ENCODE results near the gene MAPK6. TPM values are rescaled to one million over a fixed set of nuclear protein-coding genes. Genes with fewer than 3 reads are reported as not detected.

The MAPK6 gene
- total RNA-seq, 1 experiment from 2014 or later = 160 TPM

- peak; percentile 78 for DNase-seq (ENCODE audit: extremely low read depth, low read depth)
Observed at GRCh38 chr15:52100807-52101442, 81.9 kb downstream of the MAPK6 start.

DNA sequence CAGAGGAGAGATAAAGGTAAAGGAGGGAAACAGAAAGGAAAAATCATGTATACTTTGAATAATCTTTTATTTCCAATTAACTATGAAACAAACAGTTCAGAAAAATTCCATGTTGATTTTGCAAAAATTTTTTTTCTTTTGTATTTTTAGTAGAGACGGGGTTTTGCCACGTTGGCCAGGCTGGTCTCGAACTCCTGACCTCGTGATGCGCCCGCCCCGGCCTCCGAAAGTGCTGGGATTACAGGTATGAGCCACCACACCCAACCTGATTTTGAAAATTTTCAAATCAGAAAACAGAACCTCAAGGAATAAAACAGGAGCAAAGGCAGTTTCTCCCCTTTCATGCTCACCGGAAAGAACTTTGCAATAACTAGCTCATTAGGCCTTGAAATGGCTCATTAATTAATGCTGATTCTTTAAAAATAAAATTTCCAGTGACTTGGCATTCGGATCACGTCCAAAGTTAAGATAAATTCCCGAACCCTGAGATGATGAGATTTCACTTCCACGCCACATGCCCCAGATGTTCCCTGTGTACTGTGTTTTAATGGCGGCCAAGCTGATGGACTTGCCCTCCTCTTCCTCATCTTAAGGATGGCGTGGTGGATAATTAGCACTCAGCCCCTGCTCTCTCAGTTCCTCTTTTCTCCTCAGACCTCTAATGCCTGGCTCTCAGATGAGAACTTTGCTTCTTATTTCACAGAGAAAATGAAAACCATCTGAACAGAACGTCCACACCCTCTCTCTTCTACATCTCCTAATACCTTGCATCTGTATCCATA, 82.7 kb downstream of the MAPK6 start:
- DNase-seq (ENCODE audit: extremely low read depth, low read depth) = no peak

GRCh38 chr15:52102463-52102862, 83.4 kb downstream of the MAPK6 start:
- DNase-seq (ENCODE audit: extremely low read depth, low read depth) = peak; percentile 97

GRCh38 chr15:52103217-52104207, 84.5 kb downstream of the MAPK6 start:
- DNase-seq (ENCODE audit: extremely low read depth, low read depth) = peak; percentile 92

- no peak for DNase-seq (ENCODE audit: extremely low read depth, low read depth)
Observed at GRCh38 chr15:52104532-52105004, 85.5 kb downstream of the MAPK6 start.

DNA sequence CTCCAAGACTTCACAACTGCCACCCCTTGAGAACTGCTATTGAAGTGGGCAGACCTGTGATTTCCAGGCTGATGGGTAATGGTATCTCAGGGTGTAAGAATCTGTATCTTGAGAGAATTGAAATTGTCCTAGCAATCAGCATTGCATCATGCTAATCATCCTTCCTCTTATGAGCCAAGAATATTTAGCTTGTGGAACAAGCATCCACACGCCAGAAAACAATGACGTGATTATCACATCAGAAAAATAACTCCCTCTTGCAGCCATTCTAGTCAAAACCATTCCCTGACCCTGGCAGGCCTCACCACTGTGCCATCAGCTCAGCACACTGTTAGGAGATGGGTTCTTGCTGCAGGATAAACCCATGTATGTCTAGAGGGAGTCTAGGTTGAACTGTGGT, 86.8 kb downstream of the MAPK6 start:
- no peak for DNase-seq (ENCODE audit: extremely low read depth, low read depth)

DNA sequence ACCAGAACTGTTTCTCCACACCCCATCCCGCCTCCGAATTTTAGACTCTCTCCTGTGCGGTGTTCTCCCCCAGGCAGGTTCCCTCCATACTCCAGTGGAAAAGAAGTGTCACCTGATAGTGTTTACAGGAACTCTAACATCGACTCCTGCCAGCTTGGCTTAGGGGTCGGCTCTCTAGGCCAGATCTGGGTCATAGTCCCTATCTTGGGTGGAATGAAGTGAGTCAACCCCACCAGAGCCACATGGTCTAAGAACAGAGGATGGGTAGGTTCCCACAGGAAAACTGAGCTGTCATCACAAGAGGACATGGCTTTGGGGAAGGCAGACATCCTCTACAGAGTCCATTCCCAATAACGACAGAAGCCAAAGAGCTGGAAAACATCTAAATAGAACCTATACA, 87.6 kb downstream of the MAPK6 start:
- DNase-seq (ENCODE audit: extremely low read depth, low read depth) = no peak

- no peak for DNase-seq (ENCODE audit: extremely low read depth, low read depth)
Observed at GRCh38 chr15:52107238-52107637, 88.2 kb downstream of the MAPK6 start.

- DNase-seq (ENCODE audit: extremely low read depth, low read depth) = no peak
Observed at GRCh38 chr15:52109559-52110451, 90.8 kb downstream of the MAPK6 start.

- DNase-seq (ENCODE audit: extremely low read depth, low read depth) = no peak
Observed at GRCh38 chr15:52111517-52112202, 92.6 kb downstream of the MAPK6 start.

DNA sequence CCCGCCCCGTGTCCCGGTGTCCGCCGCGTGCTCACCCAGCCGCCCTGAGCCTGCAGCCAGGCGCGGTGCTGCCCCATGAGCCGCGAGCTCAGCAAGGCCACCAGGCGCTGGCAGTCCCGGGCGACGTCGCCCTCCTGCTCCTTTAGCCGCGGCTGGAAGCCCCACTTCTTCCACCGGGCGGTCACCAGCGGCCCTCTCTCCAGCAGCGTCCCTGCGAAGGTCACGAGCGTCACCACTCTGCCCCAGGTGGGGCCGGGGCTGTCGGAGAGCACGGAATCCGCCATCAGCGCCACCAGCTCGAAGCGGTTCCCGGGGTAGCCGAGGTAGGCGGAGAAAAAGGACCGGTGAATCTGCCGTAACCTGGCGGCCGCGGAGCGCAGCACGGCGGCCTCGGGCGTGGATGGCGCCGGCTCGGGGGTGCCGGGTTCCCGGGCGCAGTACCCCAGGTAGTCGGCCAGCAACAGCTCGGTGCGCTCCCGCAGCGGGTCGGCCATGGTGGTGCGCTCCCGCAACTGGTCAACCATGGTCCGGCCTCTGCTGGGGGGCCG, 93.3 kb downstream of the MAPK6 start:
- no peak for DNase-seq (ENCODE audit: extremely low read depth, low read depth)

- no peak for DNase-seq (ENCODE audit: extremely low read depth, low read depth)
Observed at GRCh38 chr15:52113235-52113634, 94.2 kb downstream of the MAPK6 start.

DNA sequence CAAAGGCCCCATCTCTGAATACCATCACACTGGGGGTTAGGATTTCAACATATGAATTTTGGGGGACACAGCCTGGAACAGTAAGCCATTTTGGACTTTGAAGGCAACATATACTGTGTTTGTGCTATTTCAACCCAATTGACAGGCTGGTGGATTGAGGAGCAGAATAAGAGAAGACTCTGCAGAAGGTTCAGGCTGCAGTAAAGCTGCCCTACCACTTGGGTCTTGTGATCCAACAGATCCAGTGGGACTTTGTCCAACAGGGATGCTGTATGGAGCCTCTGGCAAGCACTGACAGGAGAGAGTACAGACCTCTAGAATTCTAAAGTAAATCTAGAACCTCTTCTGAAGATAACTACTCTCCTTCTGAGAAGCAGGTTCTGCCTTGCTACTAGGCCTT, 94.7 kb downstream of the MAPK6 start:
- DNase-seq (ENCODE audit: extremely low read depth, low read depth) = no peak

- no peak for DNase-seq (ENCODE audit: extremely low read depth, low read depth)
Observed at GRCh38 chr15:52114261-52115055, 95.4 kb downstream of the MAPK6 start.

DNA sequence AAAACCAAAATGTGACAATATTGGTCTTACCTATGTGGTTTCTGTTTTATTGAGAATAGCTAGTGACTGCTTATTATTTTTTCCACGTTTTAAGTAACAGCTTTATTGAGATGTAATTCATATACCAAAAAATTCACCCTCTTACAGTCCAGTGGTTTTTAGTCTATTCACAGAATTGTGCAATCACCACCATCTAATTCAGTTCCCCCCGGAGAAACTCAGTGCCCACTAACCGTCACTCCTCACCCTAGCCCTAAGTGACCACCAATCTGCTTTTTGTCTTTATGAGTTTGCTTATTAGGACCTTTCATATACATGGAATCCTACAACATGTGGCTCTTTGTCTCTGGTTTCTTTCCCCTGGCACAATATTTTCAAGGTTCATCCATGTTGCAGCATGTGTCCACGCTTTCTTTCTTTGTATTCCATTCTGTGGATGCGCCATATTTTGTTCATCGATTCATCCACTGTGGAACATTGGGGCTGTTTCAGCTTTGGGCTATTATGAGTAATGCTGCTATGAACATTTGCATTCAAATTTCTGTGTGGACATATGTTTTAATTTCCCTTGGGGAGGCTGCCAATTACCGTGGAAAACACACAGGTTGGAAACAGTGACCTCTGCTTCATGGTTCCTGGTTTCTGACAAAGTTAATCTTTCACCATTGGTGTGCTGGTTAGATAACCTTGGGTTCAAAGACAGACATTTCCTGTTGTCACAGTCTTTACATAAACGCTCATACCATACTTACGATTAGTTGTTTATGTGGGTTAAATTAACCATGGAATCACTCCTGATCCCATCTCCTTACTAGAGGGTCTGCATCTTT, 96.8 kb downstream of the MAPK6 start:
- no peak for DNase-seq (ENCODE audit: extremely low read depth, low read depth)

Measured in NCI-H460 (cell line).